NB4 (cell line): ENCODE measurements around the gene FUS.

Experiments used
- MAX ChIP-seq: IDR thresholded peaks from 2 replicates; pipeline ENCODE4 v1.6.1; 2011; ENCODE audit warnings: low read depth, low read length
- MYC ChIP-seq: IDR thresholded peaks from 2 replicates; pipeline ENCODE4 v1.6.1; 2011; ENCODE audit warnings: low read depth, low read length
- POLR2A ChIP-seq: IDR thresholded peaks from 2 replicates; pipeline ENCODE4 v1.6.1; 2011; ENCODE audit warnings: mild to moderate bottlenecking; ENCODE audit not compliant: insufficient read length; ENCODE audit errors: extremely low read depth
- TF ChIP-seq, protein P1 (sequence below): IDR thresholded peaks from one replicate; pipeline ENCODE4 v1.5.1; 2012; ENCODE audit warnings: low read depth, low read length

DNA sequence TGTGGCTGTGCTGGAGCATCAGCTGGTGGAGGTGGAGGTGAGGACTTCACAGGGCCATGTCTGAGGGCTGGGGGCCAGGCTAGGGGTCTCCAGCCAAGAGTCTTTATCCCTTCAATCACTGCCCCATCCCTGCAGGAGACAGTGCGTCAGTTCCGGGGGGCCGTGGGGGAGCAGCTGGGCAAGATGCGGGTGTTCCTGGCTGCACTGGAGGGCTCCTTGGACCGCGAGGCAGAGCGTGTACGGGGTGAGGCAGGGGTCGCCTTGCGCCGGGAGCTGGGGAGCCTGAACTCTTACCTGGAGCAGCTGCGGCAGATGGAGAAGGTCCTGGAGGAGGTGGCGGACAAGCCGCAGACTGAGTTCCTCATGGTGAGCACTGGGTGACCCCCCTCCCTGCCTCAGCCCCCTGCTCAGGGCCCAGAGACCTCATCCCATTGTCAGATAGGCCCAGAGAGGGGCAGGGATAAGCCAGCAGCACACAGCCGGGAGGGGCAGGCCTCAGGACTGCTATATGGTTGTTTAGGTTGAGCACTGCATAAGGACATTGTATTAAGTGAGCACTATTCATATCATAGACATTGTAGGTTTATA, 39.3 kb downstream of the FUS start:
- no peak for TF ChIP-seq POLR2A
- TF ChIP-seq MYC = no peak
- TF ChIP-seq, protein P1, sequence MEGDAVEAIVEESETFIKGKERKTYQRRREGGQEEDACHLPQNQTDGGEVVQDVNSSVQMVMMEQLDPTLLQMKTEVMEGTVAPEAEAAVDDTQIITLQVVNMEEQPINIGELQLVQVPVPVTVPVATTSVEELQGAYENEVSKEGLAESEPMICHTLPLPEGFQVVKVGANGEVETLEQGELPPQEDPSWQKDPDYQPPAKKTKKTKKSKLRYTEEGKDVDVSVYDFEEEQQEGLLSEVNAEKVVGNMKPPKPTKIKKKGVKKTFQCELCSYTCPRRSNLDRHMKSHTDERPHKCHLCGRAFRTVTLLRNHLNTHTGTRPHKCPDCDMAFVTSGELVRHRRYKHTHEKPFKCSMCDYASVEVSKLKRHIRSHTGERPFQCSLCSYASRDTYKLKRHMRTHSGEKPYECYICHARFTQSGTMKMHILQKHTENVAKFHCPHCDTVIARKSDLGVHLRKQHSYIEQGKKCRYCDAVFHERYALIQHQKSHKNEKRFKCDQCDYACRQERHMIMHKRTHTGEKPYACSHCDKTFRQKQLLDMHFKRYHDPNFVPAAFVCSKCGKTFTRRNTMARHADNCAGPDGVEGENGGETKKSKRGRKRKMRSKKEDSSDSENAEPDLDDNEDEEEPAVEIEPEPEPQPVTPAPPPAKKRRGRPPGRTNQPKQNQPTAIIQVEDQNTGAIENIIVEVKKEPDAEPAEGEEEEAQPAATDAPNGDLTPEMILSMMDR = no peak
- TF ChIP-seq MAX = no peak
